HepG2 (cell line): ENCODE results near the gene EEIG1. TPM values are rescaled to one million over a fixed set of nuclear protein-coding genes. Genes with fewer than 3 reads are reported as not detected.
A peak's percentile ranks its signal among the peaks of the same experiment; 100 is the strongest.

Source experiments
- ATAC-seq: fragments of 200-7000 bp; cut with Tn5 transposase; 3 replicates; pipeline ENCODE4 v1.9.1; 2020; ENCODE audit warnings: mild to moderate bottlenecking, moderate library complexity
- BruUV-seq: library from RNA; stranded (reverse); fragments of 400-500 nt; replicated peaks from 2 replicates; lab custom pipeline; 2021; lab: Mats Ljungman, UMichigan
- CTCF ChIA-PET: fragments of 300-600 bp; formaldehyde crosslinking; extraction: SDS; loops from one replicate; lab custom pipeline; 2021; ENCODE audit warnings: low total read pairs, inconsistent platforms, low intra/inter-chr PET ratio; lab: Yijun Ruan, JAX
- POLR2A ChIA-PET: fragments of 350-600 bp; sonication (Branson Sonifier 250); formaldehyde crosslinking; loops from one replicate; lab custom pipeline; 2020; ENCODE audit warnings: antibody characterized with exemption, inconsistent platforms; lab: Yijun Ruan, JAX
- DNase-seq: peaks from one replicate; pipeline ENCODE4 v3.0.0-alpha.2; 2015; ENCODE audit warnings: low spot score
- FAIRE-seq: peaks from 3 replicates; lab custom pipeline; 2011; peaks lifted over from hg19 to GRCh38; lab: Jason Lieb, UNC
- H2AFZ ChIP-seq: one replicate; pipeline ENCODE4 v1.6.1; 2011; ENCODE audit warnings: low read length, inconsistent platforms
- H3K27ac ChIP-seq: fragments of 300-600 bp; 3 replicates; pipeline ENCODE4 v1.8.0; 2011; ENCODE audit warnings: mixed run types, mild to moderate bottlenecking, mixed read lengths, low read length, inconsistent platforms; ENCODE audit not compliant: insufficient read depth; ENCODE audit errors: extremely low read length
- H3K27me3 ChIP-seq, 2 experiments: fragments of 200-600 bp in 1 of 2; 2 replicates in 1 of 2; 3 replicates in 1 of 2; pipeline versions ENCODE4 v1.6.0 to v1.8.0; 2011; ENCODE audit warnings: low read length in 2 of 2, mild to moderate bottlenecking in 2 of 2, moderate library complexity in 2 of 2, inconsistent platforms in 1 of 2; ENCODE audit not compliant: insufficient read depth in 2 of 2, control insufficient read depth in 1 of 2
- H3K36me3 ChIP-seq, 2 experiments: fragments of 200-600 bp in 1 of 2; replicated peaks in 1 of 2; 2 replicates in 1 of 2; 3 replicates in 1 of 2; pipeline versions ENCODE4 v1.5.1 to v1.8.0; 2011; ENCODE audit warnings: low read length in 2 of 2, inconsistent platforms in 1 of 2; ENCODE audit not compliant: insufficient read depth in 2 of 2, control insufficient read depth in 1 of 2
- H3K4me1 ChIP-seq: 2 replicates; pipeline ENCODE4 v1.5.1; 2012; ENCODE audit warnings: low read length, inconsistent platforms; ENCODE audit not compliant: insufficient read depth
- H3K4me2 ChIP-seq: 2 replicates; pipeline ENCODE4 v1.6.0; 2011; ENCODE audit warnings: low read depth, low read length, inconsistent platforms
- H3K4me3 ChIP-seq, 3 experiments: fragments of 200-600 bp in 1 of 3; sonication (generic), shearing (Covaris generic) in 1 of 3; replicated peaks in 1 of 3; 2 replicates each; pipeline ENCODE4 v1.5.1; 2011 to 2016; ENCODE audit warnings: low read length in 3 of 3, inconsistent platforms in 2 of 3, low read depth in 2 of 3, mild to moderate bottlenecking in 2 of 3, control low read depth in 1 of 3, mixed read lengths in 1 of 3; ENCODE audit not compliant: insufficient read depth in 1 of 3
- H3K79me2 ChIP-seq: one replicate; pipeline ENCODE4 v1.6.1; 2011; ENCODE audit warnings: low read length, inconsistent platforms; ENCODE audit not compliant: insufficient read depth
- H3K9ac ChIP-seq: 2 replicates; pipeline ENCODE4 v1.6.0; 2011; ENCODE audit warnings: mild to moderate bottlenecking, low read depth, low read length, inconsistent platforms; ENCODE audit not compliant: insufficient read depth
- H3K9me3 ChIP-seq: 2 replicates; pipeline ENCODE4 v1.5.1; 2012; ENCODE audit warnings: mild to moderate bottlenecking, low read length
- H4K20me1 ChIP-seq: 2 replicates; pipeline ENCODE4 v1.6.0; 2011; ENCODE audit warnings: inconsistent platforms, mild to moderate bottlenecking, low read length, moderate library complexity; ENCODE audit not compliant: insufficient read depth
- AGO2 ChIP-seq: fragments of 200-400 bp; formaldehyde crosslinking; optimal IDR thresholded peaks from 2 replicates; pipeline ENCODE3; 2017; ENCODE audit warnings: mild to moderate bottlenecking, low read depth, low read length, moderate library complexity
- ATF6 ChIP-seq: sonication (generic); formaldehyde crosslinking; conservative IDR thresholded peaks from 2 replicates; pipeline ENCODE4 v1.4.0; 2020; ENCODE audit warnings: missing genetic modification reagents
- BCL3 ChIP-seq: sonication (generic); formaldehyde crosslinking; IDR thresholded peaks from 2 replicates; pipeline ENCODE4 v1.5.1; 2020; ENCODE audit warnings: mild to moderate bottlenecking, missing genetic modification reagents, moderate library complexity
- ETS1 ChIP-seq: sonication (generic); formaldehyde crosslinking; IDR thresholded peaks from 2 replicates; pipeline ENCODE4 v1.4.0; 2020; ENCODE audit warnings: missing genetic modification reagents
- HBP1 ChIP-seq: IDR thresholded peaks from 2 replicates; pipeline ENCODE4 v1.6.1; 2016; ENCODE audit warnings: low read depth, control low read depth
- HNRNPL ChIP-seq: fragments of 200-400 bp; formaldehyde crosslinking; IDR thresholded peaks from 2 replicates; pipeline ENCODE4 v1.6.1; 2017; ENCODE audit warnings: mild to moderate bottlenecking, low read depth, low read length
- NCOA1 ChIP-seq: sonication (generic); formaldehyde crosslinking; IDR thresholded peaks from 2 replicates; pipeline ENCODE4 v1.9.0; 2021; ENCODE audit warnings: missing genetic modification reagents
- NPAS2 ChIP-seq: sonication (generic); formaldehyde crosslinking; IDR thresholded peaks from 2 replicates; pipeline ENCODE4 v1.8.0; 2022; ENCODE audit warnings: mild to moderate bottlenecking, missing genetic modification reagents, borderline replicate concordance
- PCBP1 ChIP-seq: fragments of 200-400 bp; formaldehyde crosslinking; IDR thresholded peaks from 2 replicates; pipeline ENCODE4 v1.6.1; 2017; ENCODE audit warnings: mild to moderate bottlenecking, low read depth, low read length, borderline replicate concordance
- RORA ChIP-seq: sonication (generic); formaldehyde crosslinking; IDR thresholded peaks from 2 replicates; pipeline ENCODE4 v1.5.0; 2020; ENCODE audit warnings: mild to moderate bottlenecking, missing genetic modification reagents, moderate library complexity
- SMYD3 ChIP-seq: sonication (generic); formaldehyde crosslinking; IDR thresholded peaks from 2 replicates; pipeline ENCODE4 v1.8.1; 2023; ENCODE audit warnings: mild to moderate bottlenecking, missing genetic modification reagents
- TEAD2 ChIP-seq: sonication (generic); formaldehyde crosslinking; IDR thresholded peaks from 2 replicates; pipeline ENCODE4 v1.9.0; 2021; ENCODE audit warnings: missing genetic modification reagents
- ZGPAT ChIP-seq: IDR thresholded peaks from 2 replicates; pipeline ENCODE4 v1.6.1; 2016; ENCODE audit warnings: mild to moderate bottlenecking
- ZKSCAN1 ChIP-seq: fragments of 150-350 bp; IDR thresholded peaks from 2 replicates; pipeline ENCODE4 v1.6.1; 2014; ENCODE audit warnings: low read length
- ZMYM2 ChIP-seq: sonication (generic); formaldehyde crosslinking; IDR thresholded peaks from 2 replicates; pipeline ENCODE4 v1.8.0; 2022; ENCODE audit warnings: mild to moderate bottlenecking, missing genetic modification reagents
- ZNF562 ChIP-seq: sonication (generic); formaldehyde crosslinking; IDR thresholded peaks from 2 replicates; pipeline ENCODE4 v1.8.0; 2022; ENCODE audit warnings: missing genetic modification reagents, borderline replicate concordance
- ZNF629 ChIP-seq: sonication (generic); formaldehyde crosslinking; conservative IDR thresholded peaks from 2 replicates; pipeline ENCODE4 v1.5.0; 2020; ENCODE audit warnings: missing genetic modification reagents
- WGBS: methylation state at CpG from one replicate; pipeline ENCODE4 v1.1.6; 2017; ENCODE audit warnings: low lambda C conversion rate; 5-methylcytosine and 5-hydroxymethylcytosine counted together
- in situ Hi-C: cut with HindIII; loops from 2 replicates; pipeline ENCODE4 v1.10.0; 2017; ENCODE audit warnings: low pct_unique_long_range_greater_than_20kb; ENCODE audit not compliant: extremely low pct_ligation_motif_present
- intact Hi-C: fragments of 100-400 bp; cut with micrococcal nuclease; formaldehyde crosslinking; loops from one replicate; pipeline ENCODE4 v1.10.0; 2022; ENCODE audit not compliant: unreplicated experiment
- polyA plus RNA-seq, 8 experiments: library from polyadenylated mRNA; depleted of rRNA in 3 of 8; stranded (reverse) in 7 of 8; unstranded in 1 of 8; fragments of >200 nt; fragmentation: Illumina TruSeq in 4 of 8; extraction: Trizol in 4 of 8; gene quantifications; 2 replicates each; pipeline versions ENCODE4 v1.2.1 to v1.2.3, GENCODE V29; 2011 to 2016; ENCODE audit warnings: low read depth in 4 of 8, missing spikeins in 1 of 8, mixed read lengths in 1 of 8; ENCODE audit not compliant: insufficient read depth in 1 of 8
- total RNA-seq, 5 experiments: library from RNA; depleted of rRNA; stranded (reverse); fragments of >200 nt; fragmentation: Illumina TruSeq; extraction: Trizol; gene quantifications; 2 replicates each; pipeline ENCODE4 v1.2.3, GENCODE V29; 2016; ENCODE audit warnings: low read depth in 1 of 5

The EEIG1 gene
- total and polyA plus RNA-seq, 2 of the 13 experiments (the other 11 are each of a cell fraction or from before 2014, with no cell fraction given), result 16.6 to 25.2 TPM

- H2AFZ ChIP-seq, result no peak overlapping the region
- WGBS, result 98% methylated on average over 17 of the region's 17 CpGs
- peaks cover 77% of the 10 kb centered on the region for H3K79me2 ChIP-seq
- H3K27me3 ChIP-seq, result no peaks in the 10 kb centered on the region; a peak in 1 of 5 replicates
- H3K4me2 ChIP-seq, result no peak overlapping the region
- intact Hi-C loops (loop anchor here (2.0 kb wide), 1 partner anchor 79 kb away; no protein-coding TSS in a partner anchor), in situ Hi-C loops (no loop called here)
- peak overlapping the region; percentile 96 for H3K27ac ChIP-seq
- H4K20me1 ChIP-seq, result 0 out of 2 replicates have a peak, but pooled peaks cover 3% of the 10 kb centered on the region
- no peak overlapping the region for H3K9ac ChIP-seq
- CTCF ChIA-PET, result no interaction called here
- FAIRE-seq (no peak), ATAC-seq (no peak), DNase-seq (no peak)
- no TSS peak for BruUV-seq
- H3K36me3 ChIP-seq, result no peaks in the 10 kb centered on the region; a peak in 1 of 5 replicates
- H3K4me1 ChIP-seq, result peaks cover 72% of the 10 kb centered on the region
- no peak overlapping the region for H3K4me3 ChIP-seq
- H3K9me3 ChIP-seq, result no peaks in the 10 kb centered on the region
- POLR2A ChIA-PET, result interaction anchor here (1.8 to 2.3 kb wide), 2 partner anchors 12 to 27 kb away, joined by 6 to 11 read pairs; partner anchors contain the start of gene EEIG1
- TF ChIP-seq ZNF629 (peak; percentile 91), NCOA1 (CRISPR knock-in tag) (no peak), TEAD2 (CRISPR knock-in tag) (no peak), AGO2 (peak; percentile 40), ATF6 (CRISPR knock-in tag) (no peak), HBP1 (CRISPR knock-in tag) (no peak), ZGPAT (no peak), ZNF562 (CRISPR knock-in tag) (no peak), RORA (CRISPR knock-in tag) (no peak), NPAS2 (CRISPR knock-in tag) (no peak), HNRNPL (0 out of 2 replicates have a peak, but pooled peaks have one; percentile 28), ZMYM2 (CRISPR knock-in tag) (no peak), BCL3 (CRISPR knock-in tag) (no peak), PCBP1 (no peak), ETS1 (no peak), SMYD3 (CRISPR knock-in tag) (no peak), ZKSCAN1 (no peak)
Measured at GRCh38 chr9:127953768-127954505, 26.9 kb downstream of the EEIG1 start.
